ENCODE results near the gene SLC12A7.

SLC12A7 gene

GRCh38 chr5:1077491-1078020, 34.3 kb downstream of the SLC12A7 start:
- no peak for ATAC-seq
- DNase-seq, result no peak

GRCh38 chr5:1077026-1077425, 34.8 kb downstream of the SLC12A7 start:
- DNase-seq, result no peak
- no peak for ATAC-seq

- DNase-seq, result no peak
- ATAC-seq, result no peak
Observed at GRCh38 chr5:1076406-1076805, 35.5 kb downstream of the SLC12A7 start.

GRCh38 chr5:1075931-1076330, 35.9 kb downstream of the SLC12A7 start:
- DNase-seq (no peak), ATAC-seq (no peak)

GRCh38 chr5:1075555-1075881, 36.3 kb downstream of the SLC12A7 start:
- no peak for ATAC-seq
- no peak for DNase-seq

GRCh38 chr5:1074816-1075554, 36.9 kb downstream of the SLC12A7 start:
- DNase-seq (no peak), ATAC-seq (no peak)

- ATAC-seq (no peak), DNase-seq (no peak)
Observed at GRCh38 chr5:1074226-1074625, 37.6 kb downstream of the SLC12A7 start.

- no peak for ATAC-seq
- no peak for DNase-seq
Observed at GRCh38 chr5:1073239-1074102, 38.4 kb downstream of the SLC12A7 start.

- no peak for ATAC-seq
- no peak for DNase-seq
Observed at GRCh38 chr5:1069720-1070088, 42.2 kb downstream of the SLC12A7 start.

GRCh38 chr5:1068895-1069719, 42.8 kb downstream of the SLC12A7 start:
- no peak for DNase-seq
- no peak for ATAC-seq

GRCh38 chr5:1068204-1068894, 43.5 kb downstream of the SLC12A7 start:
- no peak for DNase-seq

GRCh38 chr5:1067141-1068121, 44.4 kb downstream of the SLC12A7 start:
- no peak for ATAC-seq
- DNase-seq, result no peak

More at GRCh38 chr5:1068204-1068894, 43.5 kb downstream of the SLC12A7 start:
- ATAC-seq, result no peak

- DNase-seq (no peak), ATAC-seq (no peak)
Observed at GRCh38 chr5:1066676-1067075, 45.2 kb downstream of the SLC12A7 start.

GRCh38 chr5:1065891-1066650, 45.8 kb downstream of the SLC12A7 start:
- ATAC-seq (no peak), DNase-seq (no peak)

GRCh38 chr5:1065143-1065750, 46.6 kb downstream of the SLC12A7 start:
- no peak for DNase-seq

GRCh38 chr5:1064383-1065142, 47.3 kb downstream of the SLC12A7 start:
- ATAC-seq, result no peak
- no peak for DNase-seq

More at GRCh38 chr5:1065143-1065750, 46.6 kb downstream of the SLC12A7 start:
- ATAC-seq, result no peak

- DNase-seq (no peak), ATAC-seq (no peak)
Observed at GRCh38 chr5:1063661-1064382, 48.0 kb downstream of the SLC12A7 start.

All from stimulated activated naive CD8-positive, alpha-beta T cell treated with anti-CD3 and anti-CD28 coated beads, Interleukin-15, Interleukin-2, amounts not matched to agents 100 U/mL and 50 U/mL, for 24 hours (primary cell).